IMR-90 (cell line): ENCODE results near the gene RBFA. TPM values are rescaled to one million over a fixed set of nuclear protein-coding genes. Genes with fewer than 3 reads are reported as not detected.

ENCODE experiments used
- ATAC-seq: fragments of 200-7000 bp; cut with Tn5 transposase; 2 replicates; pipeline ENCODE4 v1.9.1; 2020; ENCODE audit warnings: low read depth, mild to moderate bottlenecking, moderate library complexity
- BruUV-seq: library from RNA; stranded (reverse); fragments of 400-500 nt; replicated peaks from 2 replicates; lab custom pipeline; 2021; lab: Mats Ljungman, UMichigan
- CTCF ChIA-PET: fragments of 300-600 bp; formaldehyde crosslinking; extraction: SDS; loops from one replicate; lab custom pipeline; 2021; ENCODE audit warnings: antibody characterized with exemption; lab: Yijun Ruan, JAX
- POLR2A ChIA-PET: fragments of 300-600 bp; sonication (Branson Sonifier 250); formaldehyde crosslinking; loops from one replicate; lab custom pipeline; 2022; ENCODE audit warnings: antibody characterized with exemption; ENCODE audit not compliant: unreplicated experiment; lab: Charles Lee
- DNase-seq: peaks from one replicate; pipeline ENCODE4 v3.0.0; 2013
- H2AFZ ChIP-seq: replicated peaks from 2 replicates; pipeline ENCODE3; 2013; ENCODE audit warnings: low read length, mild to moderate bottlenecking; ENCODE audit not compliant: poor library complexity
- H2AK5ac ChIP-seq: 2 replicates; pipeline ENCODE4 v1.6.1; 2013; ENCODE audit warnings: low read depth, low read length, inconsistent platforms
- H2AK9ac ChIP-seq: replicated peaks from 2 replicates; pipeline ENCODE3; 2013; ENCODE audit warnings: mild to moderate bottlenecking, low read depth, low read length, moderate library complexity; ENCODE audit not compliant: poor library complexity
- H2BK120ac ChIP-seq: 2 replicates; pipeline ENCODE4 v1.6.1; 2013; ENCODE audit warnings: low read depth, low read length, inconsistent platforms
- H2BK15ac ChIP-seq: 3 replicates; pipeline ENCODE4 v1.6.1; 2013; ENCODE audit warnings: low read depth, low read length, inconsistent platforms
- H2BK20ac ChIP-seq: 2 replicates; pipeline ENCODE4 v1.6.1; 2013; ENCODE audit warnings: low read depth, mild to moderate bottlenecking, inconsistent platforms, low read length, moderate library complexity
- H2BK5ac ChIP-seq: 2 replicates; pipeline ENCODE4 v1.6.1; 2013; ENCODE audit warnings: mild to moderate bottlenecking, low read depth, low read length, inconsistent platforms; ENCODE audit not compliant: poor library complexity, severe bottlenecking
- H3K14ac ChIP-seq: replicated peaks from 2 replicates; pipeline ENCODE4 v1.6.1; 2013; ENCODE audit warnings: low read depth, low read length, inconsistent platforms
- H3K18ac ChIP-seq: 2 replicates; pipeline ENCODE4 v1.6.1; 2013; ENCODE audit warnings: low read depth, low read length, control low read depth
- H3K23ac ChIP-seq: 2 replicates; pipeline ENCODE4 v1.6.1; 2013; ENCODE audit warnings: low read depth, low read length, inconsistent platforms
- H3K27ac ChIP-seq: 2 replicates; pipeline ENCODE4 v1.5.1; 2013; ENCODE audit warnings: mild to moderate bottlenecking, control low read depth, low read length; ENCODE audit not compliant: insufficient read depth
- H3K27me3 ChIP-seq: 2 replicates; pipeline ENCODE4 v1.6.1; 2013; ENCODE audit warnings: low read length; ENCODE audit not compliant: control insufficient read depth, insufficient read depth
- H3K36me3 ChIP-seq: 2 replicates; pipeline ENCODE4 v1.6.1; 2013; ENCODE audit warnings: low read length, mixed read lengths; ENCODE audit not compliant: control insufficient read depth, insufficient read depth
- H3K4ac ChIP-seq: 2 replicates; pipeline ENCODE4 v1.6.1; 2013; ENCODE audit warnings: low read depth, low read length, inconsistent platforms
- H3K4me1 ChIP-seq: 2 replicates; pipeline ENCODE4 v1.6.1; 2013; ENCODE audit warnings: low read length, mixed read lengths; ENCODE audit not compliant: control insufficient read depth, insufficient read depth
- H3K4me2 ChIP-seq: 2 replicates; pipeline ENCODE4 v1.6.1; 2013; ENCODE audit warnings: low read depth, mild to moderate bottlenecking, control low read depth, low read length, moderate library complexity
- H3K4me3 ChIP-seq: 2 replicates; pipeline ENCODE4 v1.5.1; 2013; ENCODE audit warnings: low read depth, mild to moderate bottlenecking, control low read depth, low read length, moderate library complexity; ENCODE audit not compliant: insufficient read depth
- H3K56ac ChIP-seq: 2 replicates; pipeline ENCODE4 v1.6.1; 2013; ENCODE audit warnings: low read length, inconsistent platforms; ENCODE audit not compliant: insufficient read depth; ENCODE audit errors: extremely low read depth
- H3K79me1 ChIP-seq, 2 experiments: 2 replicates each; pipeline ENCODE4 v1.6.1; 2013; ENCODE audit warnings: low read length in 2 of 2, inconsistent platforms in 1 of 2, low read depth in 1 of 2
- H3K9ac ChIP-seq: 2 replicates; pipeline ENCODE4 v1.6.1; 2013; ENCODE audit warnings: low read depth, low read length, control low read depth
- H3K9me1 ChIP-seq: 2 replicates; pipeline ENCODE4 v1.6.1; 2013; ENCODE audit warnings: low read length, inconsistent platforms; ENCODE audit not compliant: insufficient read depth
- H3K9me3 ChIP-seq: 2 replicates; pipeline ENCODE4 v1.6.1; 2013; ENCODE audit warnings: low read length; ENCODE audit not compliant: control insufficient read depth, insufficient read depth
- H4K20me1 ChIP-seq: 2 replicates; pipeline ENCODE4 v1.6.1; 2013; ENCODE audit warnings: low read length, inconsistent platforms; ENCODE audit not compliant: insufficient read depth
- H4K5ac ChIP-seq: 2 replicates; pipeline ENCODE4 v1.6.1; 2013; ENCODE audit warnings: mild to moderate bottlenecking, low read depth, low read length, control low read depth
- H4K8ac ChIP-seq, 2 experiments: 2 replicates each; pipeline ENCODE4 v1.6.1; 2013; ENCODE audit warnings: low read depth in 2 of 2, low read length in 2 of 2, control low read depth in 1 of 2, inconsistent platforms in 1 of 2
- H4K91ac ChIP-seq: 2 replicates; pipeline ENCODE4 v1.6.1; 2013; ENCODE audit warnings: low read depth, low read length, inconsistent platforms; ENCODE audit not compliant: insufficient read depth
- BHLHE40 ChIP-seq: fragments of 150-350 bp; IDR thresholded peaks from 2 replicates; pipeline ENCODE4 v1.6.1; 2016; ENCODE audit warnings: mild to moderate bottlenecking, low read depth, low read length
- CEBPB ChIP-seq: IDR thresholded peaks from 2 replicates; pipeline ENCODE4 v1.6.1; 2012; ENCODE audit warnings: low read depth, low read length, improper control_type of control experiment
- CHD1 ChIP-seq: IDR thresholded peaks from 2 replicates; pipeline ENCODE4 v1.6.1; 2012; ENCODE audit warnings: low read depth, low read length, improper control_type of control experiment
- FOS ChIP-seq: fragments of 150-350 bp; IDR thresholded peaks from 2 replicates; pipeline ENCODE4 v1.6.1; 2016; ENCODE audit warnings: low read depth, low read length
- MAFK ChIP-seq: IDR thresholded peaks from 2 replicates; pipeline ENCODE4 v1.6.1; 2012; ENCODE audit warnings: low read depth, low read length, improper control_type of control experiment
- MAZ ChIP-seq: IDR thresholded peaks from 2 replicates; pipeline ENCODE4 v1.6.1; 2012; ENCODE audit warnings: low read depth, mild to moderate bottlenecking, low read length, improper control_type of control experiment, moderate library complexity, borderline replicate concordance
- MXI1 ChIP-seq: IDR thresholded peaks from 2 replicates; pipeline ENCODE4 v1.6.1; 2012; ENCODE audit warnings: low read depth, mild to moderate bottlenecking, low read length, moderate library complexity, borderline replicate concordance
- NFE2L2 ChIP-seq: fragments of 150-350 bp; IDR thresholded peaks from 2 replicates; pipeline ENCODE4 v1.6.1; 2016; ENCODE audit warnings: low read depth, mild to moderate bottlenecking, low read length
- POLR2A ChIP-seq: IDR thresholded peaks from 2 replicates; pipeline ENCODE4 v1.6.1; 2012; ENCODE audit warnings: mild to moderate bottlenecking, low read depth, low read length
- RAD21 ChIP-seq: IDR thresholded peaks from 2 replicates; pipeline ENCODE4 v1.6.1; 2012; ENCODE audit warnings: low read length, improper control_type of control experiment
- RCOR1 ChIP-seq: IDR thresholded peaks from 2 replicates; pipeline ENCODE4 v1.6.1; 2012; ENCODE audit warnings: mild to moderate bottlenecking, low read length, improper control_type of control experiment; ENCODE audit not compliant: insufficient replicate concordance
- RFX5 ChIP-seq: IDR thresholded peaks from 2 replicates; pipeline ENCODE4 v1.8.0; 2012; ENCODE audit warnings: low read depth, mild to moderate bottlenecking, low read length, moderate library complexity
- SMC3 ChIP-seq: fragments of 150-350 bp; IDR thresholded peaks from 2 replicates; pipeline ENCODE4 v1.6.1; 2016; ENCODE audit warnings: low read depth, mild to moderate bottlenecking, antibody characterized with exemption, low read length, moderate library complexity
- WGBS, 2 experiments: methylation state at CpG; one replicate each; pipeline versions ENCODE4 v1.1.5 to v1.1.7; 2013; ENCODE audit warnings: missing lambda C conversion rate in 2 of 2; ENCODE audit not compliant: insufficient read length in 1 of 2; ENCODE audit errors: extremely low coverage in 2 of 2; 5-methylcytosine and 5-hydroxymethylcytosine counted together
- dilution Hi-C: fragments of 300-500 bp; cut with HindIII; formaldehyde crosslinking; loops from one replicate; pipeline ENCODE4 v1.14.3; 2018; ENCODE audit warnings: low sequenced_read_pairs; ENCODE audit not compliant: unreplicated experiment
- in situ Hi-C: fragments of 300-500 bp; cut with MboI; formaldehyde crosslinking; loops from 3 replicates; pipeline ENCODE4 v1.14.3; 2019; ENCODE audit warnings: low sequenced_read_pairs, inconsistent platforms, mixed read lengths
- intact Hi-C: fragments of 100-400 bp; cut with micrococcal nuclease; formaldehyde crosslinking; loops from 2 replicates; pipeline ENCODE4 v1.10.0; 2022
- polyA plus RNA-seq, 3 experiments: library from polyadenylated mRNA; depleted of rRNA; stranded (reverse); fragments of >200 nt; gene quantifications; 2 replicates each; pipeline ENCODE4 v1.2.3, GENCODE V29; 2012; ENCODE audit warnings: low replicate concordance in 1 of 3
- total RNA-seq: library from RNA; depleted of rRNA; stranded (reverse); fragments of >200 nt; gene quantifications from 2 replicates; pipeline ENCODE4 v1.2.3, GENCODE V29; 2012
- TF ChIP-seq, protein P1 (sequence below): fragments of 150-350 bp; IDR thresholded peaks from 2 replicates; pipeline ENCODE4 v1.6.1; 2016; ENCODE audit warnings: low read depth, mild to moderate bottlenecking, low read length, moderate library complexity, borderline replicate concordance
- TF ChIP-seq, protein P2 (sequence below): conservative IDR thresholded peaks from 2 replicates; pipeline ENCODE4 v1.5.1; 2012; ENCODE audit warnings: mild to moderate bottlenecking, low read depth, low read length, improper control_type of control experiment
- TF ChIP-seq, protein P3 (sequence below): fragments of 150-350 bp; IDR thresholded peaks from 2 replicates; pipeline ENCODE4 v1.6.1; 2017; ENCODE audit warnings: mild to moderate bottlenecking, antibody characterized with exemption, low read length, low read depth

Gene RBFA
- total and polyA plus RNA-seq, 2 of the 4 experiments (the other 2 are of a cell fraction): 21.0 to 38.0 TPM

DNA sequence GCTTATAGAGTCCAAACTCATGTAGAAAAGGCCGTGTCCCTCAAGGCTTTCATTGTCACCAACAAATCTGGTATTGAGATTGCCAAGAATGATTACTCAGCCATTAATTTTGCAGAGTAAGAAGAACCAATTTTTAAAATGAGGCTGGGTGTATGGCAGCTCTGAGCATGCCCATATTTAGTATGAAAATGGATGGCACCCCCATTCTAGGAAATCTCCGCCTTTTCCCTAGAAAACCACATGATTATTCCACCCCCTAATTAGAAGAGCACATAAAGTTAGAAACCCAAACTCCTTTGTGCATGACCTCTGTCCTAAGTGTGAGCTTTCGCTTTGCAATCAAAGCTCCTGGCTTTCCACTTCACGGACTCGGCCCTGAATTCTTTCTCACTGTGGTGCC lies 31.8 kb upstream of the RBFA start:
- no peak for TF ChIP-seq CEBPB
- TF ChIP-seq MAZ: no peak
- no peak for TF ChIP-seq MAFK
- TF ChIP-seq, protein P1, sequence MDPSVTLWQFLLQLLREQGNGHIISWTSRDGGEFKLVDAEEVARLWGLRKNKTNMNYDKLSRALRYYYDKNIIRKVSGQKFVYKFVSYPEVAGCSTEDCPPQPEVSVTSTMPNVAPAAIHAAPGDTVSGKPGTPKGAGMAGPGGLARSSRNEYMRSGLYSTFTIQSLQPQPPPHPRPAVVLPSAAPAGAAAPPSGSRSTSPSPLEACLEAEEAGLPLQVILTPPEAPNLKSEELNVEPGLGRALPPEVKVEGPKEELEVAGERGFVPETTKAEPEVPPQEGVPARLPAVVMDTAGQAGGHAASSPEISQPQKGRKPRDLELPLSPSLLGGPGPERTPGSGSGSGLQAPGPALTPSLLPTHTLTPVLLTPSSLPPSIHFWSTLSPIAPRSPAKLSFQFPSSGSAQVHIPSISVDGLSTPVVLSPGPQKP: no peak
- TF ChIP-seq NFE2L2: no peak
- TF ChIP-seq BHLHE40: no peak
- TF ChIP-seq, protein P2, sequence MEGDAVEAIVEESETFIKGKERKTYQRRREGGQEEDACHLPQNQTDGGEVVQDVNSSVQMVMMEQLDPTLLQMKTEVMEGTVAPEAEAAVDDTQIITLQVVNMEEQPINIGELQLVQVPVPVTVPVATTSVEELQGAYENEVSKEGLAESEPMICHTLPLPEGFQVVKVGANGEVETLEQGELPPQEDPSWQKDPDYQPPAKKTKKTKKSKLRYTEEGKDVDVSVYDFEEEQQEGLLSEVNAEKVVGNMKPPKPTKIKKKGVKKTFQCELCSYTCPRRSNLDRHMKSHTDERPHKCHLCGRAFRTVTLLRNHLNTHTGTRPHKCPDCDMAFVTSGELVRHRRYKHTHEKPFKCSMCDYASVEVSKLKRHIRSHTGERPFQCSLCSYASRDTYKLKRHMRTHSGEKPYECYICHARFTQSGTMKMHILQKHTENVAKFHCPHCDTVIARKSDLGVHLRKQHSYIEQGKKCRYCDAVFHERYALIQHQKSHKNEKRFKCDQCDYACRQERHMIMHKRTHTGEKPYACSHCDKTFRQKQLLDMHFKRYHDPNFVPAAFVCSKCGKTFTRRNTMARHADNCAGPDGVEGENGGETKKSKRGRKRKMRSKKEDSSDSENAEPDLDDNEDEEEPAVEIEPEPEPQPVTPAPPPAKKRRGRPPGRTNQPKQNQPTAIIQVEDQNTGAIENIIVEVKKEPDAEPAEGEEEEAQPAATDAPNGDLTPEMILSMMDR: no peak
- no peak for TF ChIP-seq CHD1
- no peak for TF ChIP-seq RFX5
- no peak for TF ChIP-seq MXI1
- no peak for TF ChIP-seq SMC3
- no peak for TF ChIP-seq RAD21
- TF ChIP-seq, protein P3, sequence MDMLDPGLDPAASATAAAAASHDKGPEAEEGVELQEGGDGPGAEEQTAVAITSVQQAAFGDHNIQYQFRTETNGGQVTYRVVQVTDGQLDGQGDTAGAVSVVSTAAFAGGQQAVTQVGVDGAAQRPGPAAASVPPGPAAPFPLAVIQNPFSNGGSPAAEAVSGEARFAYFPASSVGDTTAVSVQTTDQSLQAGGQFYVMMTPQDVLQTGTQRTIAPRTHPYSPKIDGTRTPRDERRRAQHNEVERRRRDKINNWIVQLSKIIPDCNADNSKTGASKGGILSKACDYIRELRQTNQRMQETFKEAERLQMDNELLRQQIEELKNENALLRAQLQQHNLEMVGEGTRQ: no peak
- TF ChIP-seq RCOR1: no peak
- TF ChIP-seq POLR2A: no peak
- no peak for TF ChIP-seq FOS
- ChIA-PET CTCF (no interaction called here), POLR2A (no interaction called here)
- H3K4ac ChIP-seq: no peak overlapping the region
- 100% methylated on average over 1 of the region's 5 CpGs; no CpG with 5 or more reads in 1 of the 2 experiments for WGBS, 2 experiments
- no peaks in the 10 kb centered on the region for H3K36me3 ChIP-seq
- no peak overlapping the region for H2BK120ac ChIP-seq
- no peak overlapping the region for H2BK5ac ChIP-seq
- no peak overlapping the region for H2AFZ ChIP-seq
- no peak overlapping the region for H3K9ac ChIP-seq
- H2AK9ac ChIP-seq: no peak overlapping the region
- no peak overlapping the region for H3K18ac ChIP-seq
- no peak overlapping the region for H3K56ac ChIP-seq
- H3K9me1 ChIP-seq: no peaks in the 10 kb centered on the region
- ATAC-seq (no peak), DNase-seq (no peak)
- intact Hi-C loops: no loop called here
- BruUV-seq: no TSS peak
- H3K14ac ChIP-seq: no peak overlapping the region
- H3K27me3 ChIP-seq: no peaks in the 10 kb centered on the region
- H3K27ac ChIP-seq: no peak overlapping the region
- no peak overlapping the region for H4K5ac ChIP-seq
- H2BK20ac ChIP-seq: no peak overlapping the region
- in situ Hi-C loops: no loop called here
- H3K9me3 ChIP-seq: peaks cover 7% of the 10 kb centered on the region; the same call in 1 of the 2 replicates
- H3K4me3 ChIP-seq: no peak overlapping the region
- H4K8ac ChIP-seq: no peak overlapping the region
- dilution Hi-C loops: no loop called here
- H4K20me1 ChIP-seq: no peaks in the 10 kb centered on the region
- no peak overlapping the region for H3K23ac ChIP-seq
- no peaks in the 10 kb centered on the region for H3K79me1 ChIP-seq
- no peak overlapping the region for H2BK15ac ChIP-seq
- no peak overlapping the region for H2AK5ac ChIP-seq
- H3K4me1 ChIP-seq: no peaks in the 10 kb centered on the region
- H3K4me2 ChIP-seq: no peak overlapping the region
- H4K91ac ChIP-seq: no peak overlapping the region
